Fibroblast of pulmonary artery (primary cell): ENCODE data around the gene ADORA1.

Experiments
- DNase-seq: peaks from one replicate; pipeline ENCODE4 v3.0.0-alpha.2; 2010; ENCODE audit warnings: low read depth
- H3K4me3 ChIP-seq: replicated peaks from 2 replicates; pipeline ENCODE4 v1.5.1; 2011; ENCODE audit warnings: low read depth, mild to moderate bottlenecking, control low read depth, low read length, moderate library complexity
- TF ChIP-seq, protein P1 (sequence below): IDR thresholded peaks from 2 replicates; pipeline ENCODE4 v1.5.1; 2011; ENCODE audit warnings: mild to moderate bottlenecking, control low read depth, low read length, inconsistent platforms; ENCODE audit errors: missing control alignments

The ADORA1 gene

DNA sequence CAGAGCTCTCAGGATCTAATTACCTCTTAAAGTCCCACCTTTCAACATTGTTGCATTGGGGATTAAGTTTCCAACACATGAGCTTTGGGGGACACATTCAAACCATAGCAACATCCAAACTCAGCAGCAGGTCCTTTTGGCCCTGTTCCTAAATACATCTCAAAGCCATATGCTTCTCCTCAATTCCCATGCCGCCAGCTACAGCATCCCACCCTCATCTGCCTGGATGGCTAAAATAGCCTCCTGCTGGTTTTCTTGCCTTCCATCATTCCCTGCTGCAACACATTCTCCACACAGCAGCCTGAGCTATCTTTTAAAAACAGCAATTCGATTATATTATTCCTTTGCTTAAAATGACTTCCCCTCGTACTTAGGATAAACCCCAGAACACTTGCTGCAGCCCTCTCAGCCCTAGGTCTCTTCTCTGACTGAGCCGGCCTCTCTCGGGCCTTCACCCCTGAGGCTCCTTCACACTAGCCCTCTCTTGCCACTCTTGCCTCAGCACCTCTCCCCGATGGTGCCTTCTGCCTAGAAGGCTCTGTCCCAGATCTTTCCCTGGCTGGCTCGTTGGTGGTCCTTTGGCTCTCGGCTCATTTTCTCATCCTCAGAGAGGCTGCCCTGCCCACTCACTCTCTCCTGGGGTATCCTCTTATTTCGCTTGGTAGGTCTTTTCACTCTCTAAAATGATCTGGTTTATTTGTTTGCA, 31.6 kb downstream of the ADORA1 start:
- DNase-seq, result no peak
- TF ChIP-seq, protein P1, sequence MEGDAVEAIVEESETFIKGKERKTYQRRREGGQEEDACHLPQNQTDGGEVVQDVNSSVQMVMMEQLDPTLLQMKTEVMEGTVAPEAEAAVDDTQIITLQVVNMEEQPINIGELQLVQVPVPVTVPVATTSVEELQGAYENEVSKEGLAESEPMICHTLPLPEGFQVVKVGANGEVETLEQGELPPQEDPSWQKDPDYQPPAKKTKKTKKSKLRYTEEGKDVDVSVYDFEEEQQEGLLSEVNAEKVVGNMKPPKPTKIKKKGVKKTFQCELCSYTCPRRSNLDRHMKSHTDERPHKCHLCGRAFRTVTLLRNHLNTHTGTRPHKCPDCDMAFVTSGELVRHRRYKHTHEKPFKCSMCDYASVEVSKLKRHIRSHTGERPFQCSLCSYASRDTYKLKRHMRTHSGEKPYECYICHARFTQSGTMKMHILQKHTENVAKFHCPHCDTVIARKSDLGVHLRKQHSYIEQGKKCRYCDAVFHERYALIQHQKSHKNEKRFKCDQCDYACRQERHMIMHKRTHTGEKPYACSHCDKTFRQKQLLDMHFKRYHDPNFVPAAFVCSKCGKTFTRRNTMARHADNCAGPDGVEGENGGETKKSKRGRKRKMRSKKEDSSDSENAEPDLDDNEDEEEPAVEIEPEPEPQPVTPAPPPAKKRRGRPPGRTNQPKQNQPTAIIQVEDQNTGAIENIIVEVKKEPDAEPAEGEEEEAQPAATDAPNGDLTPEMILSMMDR, result no peak
- H3K4me3 ChIP-seq, result no peak overlapping the region

DNA sequence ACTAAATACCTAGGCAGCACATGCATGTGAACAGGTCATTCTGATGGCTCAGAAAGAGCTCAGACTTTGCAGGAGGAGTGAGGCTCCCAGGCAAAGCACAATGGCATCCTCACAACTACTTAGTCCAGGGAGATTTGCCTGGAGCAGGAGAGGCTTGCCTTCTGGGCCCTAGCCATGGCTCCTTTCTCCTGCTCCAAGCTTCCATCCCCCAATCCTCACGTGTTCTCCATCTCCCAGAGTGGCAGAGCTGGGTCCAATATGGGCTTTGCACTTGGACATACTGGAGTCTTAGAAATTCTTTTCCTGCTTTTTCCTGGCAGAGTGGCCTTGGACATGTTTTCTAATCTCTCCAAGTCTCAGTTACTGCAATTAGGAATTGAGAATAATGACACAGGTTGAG, 32.3 kb downstream of the ADORA1 start:
- TF ChIP-seq, protein P1, result no peak
- no peak for DNase-seq
- no peak overlapping the region for H3K4me3 ChIP-seq

DNA sequence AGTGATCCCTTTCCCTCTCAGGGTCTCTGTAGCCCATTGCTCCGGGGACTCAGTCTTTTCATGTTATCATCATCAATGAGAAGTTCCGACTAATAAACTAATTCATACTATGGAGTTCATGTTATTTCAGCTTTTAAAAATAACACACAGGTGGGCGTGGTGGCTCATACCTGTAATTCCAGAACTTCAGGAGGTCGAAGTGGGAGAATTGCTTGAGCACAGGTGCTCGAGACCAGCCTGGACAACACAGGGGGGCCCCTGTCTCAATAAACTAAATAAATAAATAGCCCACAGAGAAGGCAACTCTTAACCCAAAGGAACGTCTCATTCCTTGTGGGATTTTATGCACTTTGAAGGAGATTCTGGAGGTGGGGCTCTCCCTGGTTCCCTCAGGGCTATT, 33.6 kb downstream of the ADORA1 start:
- no peak for DNase-seq
- TF ChIP-seq, protein P1, result no peak
- H3K4me3 ChIP-seq, result no peak overlapping the region

DNA sequence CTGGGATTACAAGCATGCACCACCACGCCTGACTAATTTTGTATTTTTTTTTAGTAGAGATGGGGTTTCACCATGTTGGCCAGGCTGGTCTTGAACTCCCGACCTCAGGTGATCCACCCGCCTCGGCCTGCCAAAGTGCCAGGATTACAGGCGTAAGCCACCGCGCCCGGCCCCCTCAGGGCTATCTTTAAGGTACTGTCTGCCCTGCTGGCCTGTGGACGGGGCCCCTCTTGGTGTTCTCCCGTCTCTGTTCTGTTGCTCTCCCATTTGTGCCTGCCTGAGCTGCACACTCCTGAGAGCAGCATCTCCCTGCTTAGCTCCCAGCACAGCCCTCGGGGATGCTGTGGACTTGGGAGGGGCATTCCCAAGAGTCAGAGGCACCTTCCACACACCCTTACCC, 34.2 kb downstream of the ADORA1 start:
- no peak overlapping the region for H3K4me3 ChIP-seq
- DNase-seq, result no peak
- TF ChIP-seq, protein P1, result no peak

DNA sequence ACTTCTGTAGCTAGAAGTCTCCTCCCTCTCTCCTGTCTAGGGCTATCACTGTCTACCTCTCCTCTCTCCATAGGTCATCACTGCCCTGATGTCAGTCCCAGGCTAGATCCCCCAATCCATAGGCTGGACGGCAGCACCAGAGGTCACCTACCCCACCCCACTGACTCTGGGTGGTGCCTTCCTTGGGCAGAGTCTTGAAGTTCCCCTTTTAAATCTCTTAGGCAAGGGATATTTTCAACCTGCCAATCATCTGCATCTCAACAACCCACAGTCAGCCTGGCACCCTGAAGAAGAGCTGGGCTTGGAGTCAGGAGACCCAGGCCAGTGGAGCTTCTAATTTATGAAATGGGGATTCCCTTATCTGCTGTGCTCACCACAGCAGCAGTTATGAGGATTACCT, 34.9 kb downstream of the ADORA1 start:
- no peak for DNase-seq
- TF ChIP-seq, protein P1, result no peak
- H3K4me3 ChIP-seq, result no peak overlapping the region

DNA sequence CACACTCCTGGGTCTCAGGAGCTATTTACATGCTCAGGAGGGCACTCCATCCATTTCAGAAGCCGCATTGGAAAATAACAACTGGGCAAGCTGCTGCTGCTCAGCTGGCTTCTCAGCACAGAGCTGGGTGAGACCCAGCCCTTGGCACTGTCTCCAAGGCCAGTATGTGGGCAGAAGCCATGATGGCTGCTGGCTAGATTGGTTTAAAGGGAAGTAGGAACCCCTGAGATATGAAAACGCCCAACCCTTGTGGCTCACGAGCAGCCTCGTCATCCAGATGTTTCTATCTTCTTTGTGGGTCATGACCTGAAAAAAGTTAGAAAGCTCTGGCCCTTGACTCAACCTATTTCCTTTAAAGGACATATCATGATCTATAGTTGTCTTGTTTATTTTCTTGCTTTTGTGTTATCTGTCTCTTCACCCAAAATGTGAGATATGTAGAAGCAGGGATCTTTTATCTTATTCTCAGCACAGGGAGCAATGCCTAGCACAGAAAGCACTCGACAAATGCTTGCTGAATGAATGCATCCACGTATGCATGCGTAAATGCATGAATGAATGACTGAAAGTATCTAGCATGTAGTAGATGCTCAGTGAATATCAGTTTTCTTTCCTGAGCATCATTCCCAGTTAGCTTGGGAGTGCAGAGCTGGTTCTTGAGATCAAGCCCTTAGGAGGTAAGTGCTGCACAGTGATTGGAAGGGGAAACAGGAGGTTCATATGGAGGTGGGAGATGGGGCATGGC, 36.5 kb downstream of the ADORA1 start:
- H3K4me3 ChIP-seq, result no peak overlapping the region
- no peak for DNase-seq
- TF ChIP-seq, protein P1, result no peak
